Kidney capillary endothelial cell (primary cell): ENCODE measurements around the gene OR5A2.
"Not testable (repeated sequence)": the region's sequence is repeated elsewhere in the genome, so short reads cannot be mapped to it uniquely, and the experiment has no call there.

Experiments
- DNase-seq: peaks from one replicate; pipeline ENCODE4 v3.0.0-alpha.2; 2018; ENCODE audit warnings: low spot score

Gene OR5A2

DNA sequence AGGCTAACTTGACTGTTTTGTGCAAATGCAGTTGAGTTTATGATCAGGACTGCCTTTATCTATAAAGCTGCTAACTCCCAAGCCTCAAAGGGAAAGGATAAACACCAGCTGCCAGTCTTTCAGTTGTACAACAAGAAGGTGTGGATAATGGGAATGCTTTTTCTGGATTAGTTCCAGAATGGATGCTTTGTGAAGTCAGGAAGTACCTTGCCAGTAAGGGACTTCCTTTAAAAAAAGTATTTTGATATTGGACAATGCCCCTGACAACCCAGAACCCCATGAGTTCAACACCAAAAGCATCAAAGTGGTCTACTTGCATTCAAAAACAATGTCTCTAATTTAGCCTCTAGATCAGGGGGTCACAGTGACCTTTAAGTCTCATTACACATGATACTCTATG, 32.0 kb downstream of the OR5A2 start:
- no peak for DNase-seq

DNA sequence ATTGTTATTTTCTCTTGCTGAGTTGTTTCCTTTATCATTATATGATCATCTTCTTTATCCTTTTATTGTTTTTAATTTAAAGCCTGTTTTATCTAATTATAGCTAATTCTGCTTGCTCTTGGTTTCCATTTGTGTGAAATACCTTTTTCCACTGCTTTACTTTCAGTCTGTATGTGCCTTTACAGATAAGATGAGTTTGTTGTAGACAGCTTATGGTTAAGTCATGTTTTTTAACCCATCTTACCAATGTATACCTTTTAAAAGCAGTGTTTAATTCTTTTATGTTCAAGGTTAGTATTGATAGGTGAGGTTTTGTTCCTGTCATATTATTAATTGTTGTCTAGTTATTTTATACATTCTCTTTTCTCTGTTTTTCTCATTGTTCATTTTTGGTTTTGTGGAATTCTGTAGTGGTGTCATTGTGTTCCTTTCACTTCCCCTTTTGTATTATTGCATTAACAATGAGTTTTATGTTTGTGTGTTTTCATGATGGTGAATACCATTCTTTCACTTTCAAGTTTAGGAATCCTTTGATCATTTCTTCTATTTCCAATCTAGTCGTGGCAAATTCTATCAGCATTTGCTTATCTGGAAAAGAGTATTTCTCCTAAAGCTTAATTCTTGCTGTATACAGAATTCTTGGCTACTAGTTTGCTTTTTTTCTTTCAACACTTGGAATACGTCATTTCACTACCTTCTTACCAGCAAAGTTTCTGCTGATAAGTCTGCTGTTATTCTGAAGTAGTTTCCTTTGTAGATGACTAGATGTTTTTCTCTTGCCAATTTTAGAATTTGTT, 45.8 kb downstream of the OR5A2 start:
- DNase-seq, result no peak

DNA sequence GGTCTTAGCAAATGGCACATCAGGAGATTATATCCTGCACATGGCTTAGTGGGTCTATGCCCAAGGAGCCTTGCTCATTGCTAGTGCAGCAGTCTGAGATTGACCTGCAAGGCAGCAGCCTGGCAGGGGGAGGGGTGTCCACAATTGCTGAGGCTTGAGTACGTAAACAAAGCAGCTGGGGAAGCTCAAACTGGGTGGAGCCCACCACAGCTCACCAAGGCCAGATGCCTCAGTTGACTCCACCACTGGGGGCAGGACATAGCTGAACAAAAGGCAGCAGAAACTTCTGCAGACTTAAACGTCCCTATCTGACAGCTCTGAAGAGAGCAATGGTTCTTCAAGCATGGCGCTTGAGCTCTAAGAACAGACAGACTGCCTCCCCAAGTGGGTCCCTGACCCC, 53.9 kb downstream of the OR5A2 start:
- not testable (repeated sequence) for DNase-seq

DNA sequence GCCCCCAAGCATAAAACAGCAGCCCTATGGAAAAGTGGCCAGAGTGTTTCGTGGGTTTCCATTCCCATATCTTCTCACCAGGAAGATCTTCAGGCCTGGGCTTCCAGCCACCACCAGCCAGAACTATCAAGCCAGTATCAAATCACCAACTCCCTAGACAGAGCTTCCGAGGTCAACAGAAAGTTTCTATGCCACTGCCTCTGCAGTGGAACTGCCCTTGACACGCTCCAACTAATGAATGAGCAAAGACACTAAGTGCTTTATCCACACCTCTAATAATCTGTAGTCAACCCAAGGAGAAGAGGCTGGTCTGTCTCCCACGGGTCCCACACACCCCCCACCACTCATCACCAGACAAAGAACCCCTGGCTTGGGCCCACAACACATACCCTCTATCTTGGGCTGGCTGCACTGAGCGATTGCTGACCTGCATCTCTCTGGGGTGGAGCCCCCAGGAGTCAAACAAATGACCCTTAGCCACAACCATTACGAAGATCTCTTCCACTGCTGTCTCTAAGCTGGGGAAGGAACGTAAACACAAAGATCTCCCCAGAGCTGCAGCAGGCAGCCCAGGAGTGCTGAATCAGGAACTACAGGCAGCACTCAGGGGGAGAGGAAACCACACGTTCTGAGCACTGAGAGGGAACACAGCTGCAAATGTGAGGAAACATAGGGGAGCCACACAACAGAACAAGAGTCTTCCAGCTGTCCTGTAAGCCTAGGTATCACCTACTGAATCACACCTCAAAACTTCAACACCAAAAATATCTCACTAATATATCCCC, 57.8 kb downstream of the OR5A2 start:
- no peak for DNase-seq
